Spleen (tissue), 11 donors: ENCODE data around the gene ARMC9. TPM values are rescaled to one million over a fixed set of nuclear protein-coding genes. Genes with fewer than 3 reads are reported as not detected.

ENCODE experiments used
- DNase-seq: peaks from one replicate; pipeline ENCODE4 v3.0.0-alpha.2; 2020
- H3K27ac ChIP-seq, 8 donors: fragments of 200-600 bp; sonication (generic) in 7 of 8; 1 replicate in 4 of 8; 2 replicates in 4 of 8; pipeline versions ENCODE4 v1.5.0 to v1.8.0; 2016 to 2021; ENCODE audit warnings: inconsistent platforms in 4 of 8, mild to moderate bottlenecking in 4 of 8, moderate library complexity in 1 of 8
- H3K27me3 ChIP-seq, 7 donors: fragments of 200-600 bp; sonication (generic) in 6 of 7; replicated peaks in 1 of 7; 1 replicate in 4 of 7; 2 replicates in 3 of 7; pipeline versions ENCODE4 v1.5.0 to v1.8.0; 2016 to 2021; ENCODE audit warnings: inconsistent platforms in 3 of 7, mild to moderate bottlenecking in 1 of 7
- H3K36me3 ChIP-seq, 6 donors: fragments of 200-600 bp; sonication (generic) in 5 of 6; 1 replicate in 4 of 6; 2 replicates in 2 of 6; pipeline versions ENCODE4 v1.5.0 to v1.8.0; 2016 to 2021; ENCODE audit warnings: inconsistent platforms in 2 of 6
- H3K4me1 ChIP-seq, 6 donors: fragments of 200-600 bp; sonication (generic) in 5 of 6; 1 replicate in 3 of 6; 2 replicates in 3 of 6; pipeline versions ENCODE4 v1.5.0 to v1.8.0; 2016 to 2021; ENCODE audit warnings: inconsistent platforms in 3 of 6
- H3K4me3 ChIP-seq, 8 donors: fragments of 200-600 bp; sonication (generic) in 7 of 8; 1 replicate in 4 of 8; 2 replicates in 4 of 8; pipeline versions ENCODE4 v1.5.0 to v1.8.0; 2016 to 2021; ENCODE audit warnings: inconsistent platforms in 4 of 8, mild to moderate bottlenecking in 4 of 8, moderate library complexity in 2 of 8
- H3K9me3 ChIP-seq, 8 donors: fragments of 200-600 bp; sonication (generic) in 7 of 8; 1 replicate in 4 of 8; 2 replicates in 4 of 8; pipeline versions ENCODE4 v1.5.0 to v1.8.0; 2016 to 2021; ENCODE audit warnings: inconsistent platforms in 4 of 8
- POLR2A ChIP-seq, 3 donors: fragments of 450-650 bp; IDR thresholded peaks; one replicate each; pipeline ENCODE4 v1.5.1; 2017; ENCODE audit warnings: antibody characterized with exemption in 3 of 3, mild to moderate bottlenecking in 1 of 3
- POLR2AphosphoS5 ChIP-seq, 3 donors: sonication (generic); formaldehyde crosslinking; IDR thresholded peaks; one replicate each; pipeline ENCODE4 v1.5.1; 2017; ENCODE audit warnings: antibody characterized with exemption in 3 of 3
- WGBS, 5 donors: extraction: QIAGEN DNeasy Blood & Tissue Kit in 3 of 5; methylation state at CpG; one replicate each; pipeline versions ENCODE4 v1.1.5 to v1.1.7; 2013 to 2018; 5-methylcytosine and 5-hydroxymethylcytosine counted together
- intact Hi-C: fragments of 100-400 bp; cut with DNase I; formaldehyde crosslinking; loops from one replicate; pipeline ENCODE4 v1.15.0; 2023; ENCODE audit warnings: low total_unique reads
- polyA plus RNA-seq, 3 donors: library from polyadenylated mRNA; stranded (reverse); fragments of 200-250 nt; gene quantifications; one replicate each; pipeline ENCODE4 v1.2.1, GENCODE V29; 2013
- total RNA-seq, 7 donors: library from RNA; depleted of rRNA in 3 of 7; stranded (reverse); fragments of >200 nt in 3 of 7; fragmentation: NEBNext Ultra II Directional in 4 of 7; extraction: Animal tissue kit (Norgen Biotek cat#: 25700) in 4 of 7; gene quantifications; one replicate each; pipeline versions ENCODE4 v1.1.0 to v1.2.1, GENCODE V29; 2016 to 2021
- TF ChIP-seq, protein P1 (sequence below), 11 experiments: fragments of 200-600 bp in 7 of 11; fragments of 450-650 bp in 4 of 11; sonication (generic) in 4 of 11; IDR thresholded peaks in 8 of 11; conservative IDR thresholded peaks in 3 of 11; 1 replicate in 7 of 11; 2 replicates in 4 of 11; pipeline versions ENCODE4 v1.4.0 to v1.8.0; 2016 to 2021; ENCODE audit warnings: antibody characterized with exemption in 11 of 11, inconsistent platforms in 4 of 11, mild to moderate bottlenecking in 1 of 11
- donor health status: healthy with polysubstance abuse.
- donor health status: DM: no; HTN: no; CAD: no; lungs with moderate emphysema.
- donor health status: DM: no; HTN: no; CAD: no.
- donor health status: Bipolar disorder and iron deficiency.
- donor health status: healthy.
- donor health status: DM: no; HTN: no; CAD: no.
- donor health status: DM: yes; HTN: yes; CAD: no.

ARMC9 gene
- total and polyA plus RNA-seq, 10 donors: 0.83 to 8.9 (median 4.7) TPM

DNA sequence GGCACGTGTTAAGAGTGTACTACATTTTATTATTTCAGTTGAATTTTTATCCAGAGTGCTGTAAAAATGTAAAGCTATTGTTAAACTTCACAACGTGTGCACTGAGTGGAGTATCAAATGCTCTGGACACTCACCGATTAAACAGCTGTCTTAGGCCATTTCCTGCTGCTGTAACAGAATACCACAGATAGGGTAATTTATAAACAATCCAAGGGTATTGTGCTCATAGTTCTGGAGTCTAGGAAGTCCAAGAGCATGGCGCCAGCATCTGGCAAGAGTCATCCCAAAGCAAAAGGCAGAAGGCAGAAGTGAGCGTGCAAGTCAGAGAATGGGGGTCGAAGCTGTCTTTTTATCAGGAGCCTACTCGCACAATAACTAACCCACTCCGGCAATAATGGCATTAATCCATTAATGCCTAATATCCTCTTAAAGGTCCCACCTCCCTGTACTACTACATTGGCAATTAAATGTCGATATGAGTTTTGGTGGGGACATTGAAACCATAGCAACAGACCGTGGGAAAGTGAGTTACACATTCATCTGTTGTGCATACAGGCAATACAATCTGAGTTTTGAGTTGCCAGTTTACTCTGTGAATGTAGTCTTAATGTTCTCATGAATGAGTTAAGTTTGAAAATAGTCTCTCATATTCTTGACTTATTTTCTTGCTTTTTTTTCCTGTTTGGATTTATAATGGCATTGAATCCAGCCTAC, 64.8 kb downstream of the ARMC9 start:
- H3K9me3 ChIP-seq: no peaks in the 10 kb centered on the region
- H3K4me3 ChIP-seq: no peak overlapping the region
- TF ChIP-seq POLR2AphosphoS5 (IDR thresholded peaks at IDR 0.05): no peak
- WGBS, 5 donors: 90 to 92% (median 91%) methylated on average over 10 of the region's 10 CpGs
- H3K27me3 ChIP-seq: no peaks in the 10 kb centered on the region
- H3K27ac ChIP-seq: no peak overlapping the region
- peaks cover 0 to 9% (median 0%) of the 10 kb centered on the region in 6 donors for H3K36me3 ChIP-seq
- intact Hi-C loops: no loop called here
- H3K4me1 ChIP-seq: no peaks in the 10 kb centered on the region
- DNase-seq: no peak

DNA sequence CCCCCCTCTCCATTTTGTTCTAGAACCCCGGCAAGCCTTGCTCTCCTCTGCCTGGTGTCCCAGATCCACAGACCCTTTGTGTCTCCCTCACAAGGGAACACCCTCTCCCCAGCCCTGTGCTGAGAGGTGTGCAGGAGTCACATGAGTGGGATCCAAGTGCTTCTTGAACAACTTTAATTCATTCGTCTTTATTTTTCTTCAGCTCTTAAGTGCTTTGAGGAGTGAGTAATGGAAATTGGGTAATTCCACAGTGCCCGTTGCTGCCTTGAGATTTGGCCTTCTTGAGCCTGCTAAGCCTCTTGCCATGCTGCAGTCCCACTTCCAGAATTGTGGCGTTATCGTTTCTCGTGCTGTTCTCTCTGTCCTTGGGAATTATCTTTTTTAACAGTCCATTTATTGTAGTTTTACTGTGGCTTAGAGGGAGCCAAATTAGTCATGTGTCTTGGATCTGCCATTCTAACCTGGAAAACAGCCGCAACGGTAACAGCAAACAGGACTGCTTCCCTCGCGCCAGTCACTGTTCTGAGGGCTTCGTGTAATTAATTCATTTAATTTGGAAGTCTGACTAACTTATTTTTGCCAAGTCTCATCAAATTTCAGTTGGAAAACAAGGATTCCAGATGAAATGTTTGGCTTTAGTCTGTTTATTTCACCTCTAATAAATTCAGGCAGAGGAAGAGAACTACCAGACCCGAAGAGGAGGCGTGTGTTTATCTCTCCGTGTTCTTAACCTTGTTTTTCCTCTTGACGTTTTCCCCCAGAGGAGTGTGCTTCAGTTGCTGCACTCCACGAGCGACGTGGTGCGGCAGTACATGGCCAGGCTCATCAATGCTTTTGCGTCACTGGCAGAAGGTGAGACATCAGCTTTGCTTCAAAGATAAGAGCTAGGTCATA, 72.0 kb downstream of the ARMC9 start:
- H3K9me3 ChIP-seq: no peaks in the 10 kb centered on the region
- WGBS, 5 donors: 92 to 95% (median 94%) methylated on average over 20 of the region's 20 CpGs
- no peak overlapping the region for H3K27ac ChIP-seq
- H3K27me3 ChIP-seq: no peaks in the 10 kb centered on the region
- peaks cover 0 to 14% (median 0%) of the 10 kb centered on the region in 6 donors for H3K36me3 ChIP-seq
- no peak for DNase-seq
- TF ChIP-seq, protein P1, sequence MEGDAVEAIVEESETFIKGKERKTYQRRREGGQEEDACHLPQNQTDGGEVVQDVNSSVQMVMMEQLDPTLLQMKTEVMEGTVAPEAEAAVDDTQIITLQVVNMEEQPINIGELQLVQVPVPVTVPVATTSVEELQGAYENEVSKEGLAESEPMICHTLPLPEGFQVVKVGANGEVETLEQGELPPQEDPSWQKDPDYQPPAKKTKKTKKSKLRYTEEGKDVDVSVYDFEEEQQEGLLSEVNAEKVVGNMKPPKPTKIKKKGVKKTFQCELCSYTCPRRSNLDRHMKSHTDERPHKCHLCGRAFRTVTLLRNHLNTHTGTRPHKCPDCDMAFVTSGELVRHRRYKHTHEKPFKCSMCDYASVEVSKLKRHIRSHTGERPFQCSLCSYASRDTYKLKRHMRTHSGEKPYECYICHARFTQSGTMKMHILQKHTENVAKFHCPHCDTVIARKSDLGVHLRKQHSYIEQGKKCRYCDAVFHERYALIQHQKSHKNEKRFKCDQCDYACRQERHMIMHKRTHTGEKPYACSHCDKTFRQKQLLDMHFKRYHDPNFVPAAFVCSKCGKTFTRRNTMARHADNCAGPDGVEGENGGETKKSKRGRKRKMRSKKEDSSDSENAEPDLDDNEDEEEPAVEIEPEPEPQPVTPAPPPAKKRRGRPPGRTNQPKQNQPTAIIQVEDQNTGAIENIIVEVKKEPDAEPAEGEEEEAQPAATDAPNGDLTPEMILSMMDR (IDR thresholded peaks at IDR 0.05 in 8 of 11, conservative IDR thresholded peaks at IDR 0.05 in 3 of 11): no peak
- TF ChIP-seq POLR2AphosphoS5 (IDR thresholded peaks at IDR 0.05): no peak
- no peak for TF ChIP-seq POLR2A (IDR thresholded peaks at IDR 0.05)
- no peak overlapping the region for H3K4me3 ChIP-seq
- intact Hi-C loops: no loop called here
- no peaks in the 10 kb centered on the region for H3K4me1 ChIP-seq

DNA sequence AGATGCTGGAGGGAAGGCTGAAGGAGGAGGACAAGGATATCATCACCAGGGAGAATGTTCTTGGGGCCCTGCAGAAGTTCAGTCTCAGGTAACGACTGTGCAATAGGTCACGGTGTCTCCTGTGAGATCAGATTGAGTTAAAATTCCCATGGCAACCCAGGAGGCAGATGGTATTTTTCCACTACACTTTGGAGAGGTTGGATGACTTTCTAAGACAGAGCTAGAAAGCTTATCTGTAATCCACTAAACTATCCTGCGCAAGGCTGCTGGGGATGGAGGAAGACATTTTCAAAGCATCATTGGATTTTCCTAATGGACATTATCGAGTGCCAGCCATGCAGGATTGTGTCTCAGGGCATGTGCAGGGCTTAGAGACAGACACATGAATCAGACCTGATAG, 74.6 kb downstream of the ARMC9 start:
- Histone ChIP-seq H3K9me3 (no peaks in the 10 kb centered on the region), H3K4me1 (no peaks in the 10 kb centered on the region), H3K27ac (no peak overlapping the region), H3K36me3 (peaks cover 0 to 14% (median 0%) of the 10 kb centered on the region in 6 donors), H3K27me3 (no peaks in the 10 kb centered on the region), H3K4me3 (no peak overlapping the region)
- TF ChIP-seq, protein P1 (IDR thresholded peaks at IDR 0.05 in 8 of 11, conservative IDR thresholded peaks at IDR 0.05 in 3 of 11): no peak
- TF ChIP-seq POLR2A (IDR thresholded peaks at IDR 0.05): no peak
- TF ChIP-seq POLR2AphosphoS5 (IDR thresholded peaks at IDR 0.05): no peak
- intact Hi-C loops: no loop called here
- DNase-seq: no peak
- WGBS, 5 donors: 88 to 96% (median 95%) methylated on average over 4 of the region's 4 CpGs

DNA sequence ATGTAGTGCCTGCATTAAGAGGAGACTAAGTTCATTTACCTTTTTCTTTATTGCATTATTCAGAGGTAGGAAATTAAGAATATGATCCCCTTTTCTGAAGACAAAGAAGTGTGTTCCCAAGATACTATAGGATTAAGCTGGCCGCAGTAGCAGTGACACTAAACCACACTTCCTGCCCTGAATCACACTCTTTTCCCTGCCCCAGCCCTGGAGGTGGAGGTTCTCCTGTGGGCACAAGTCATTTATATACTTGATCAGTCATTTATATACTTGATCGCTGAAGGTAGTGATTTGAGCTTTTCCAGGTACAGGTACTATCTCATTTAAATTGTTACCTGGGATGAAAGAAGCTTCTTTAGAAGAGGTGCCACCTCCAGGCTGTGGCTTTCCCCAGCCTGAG, 78.6 kb downstream of the ARMC9 start:
- TF ChIP-seq, protein P1 (IDR thresholded peaks at IDR 0.05 in 8 of 11, conservative IDR thresholded peaks at IDR 0.05 in 3 of 11): no peak
- TF ChIP-seq POLR2A (IDR thresholded peaks at IDR 0.05): no peak
- TF ChIP-seq POLR2AphosphoS5 (IDR thresholded peaks at IDR 0.05): no peak
- Histone ChIP-seq H3K27me3 (no peaks in the 10 kb centered on the region), H3K27ac (no peak overlapping the region), H3K36me3 (peaks cover 0 to 24% (median 0%) of the 10 kb centered on the region in 6 donors), H3K4me1 (peaks cover 0 to 7% (median 0%) of the 10 kb centered on the region in 6 donors), H3K9me3 (no peaks in the 10 kb centered on the region), H3K4me3 (no peak overlapping the region)
- intact Hi-C loops: no loop called here
- no peak for DNase-seq
- WGBS, 5 donors: 58 to 90% (median 63%) methylated on average over 2 of the region's 2 CpGs
